AG04450 (cell line): ENCODE data around the gene COQ10B. TPM values are rescaled to one million over a fixed set of nuclear protein-coding genes. Genes with fewer than 3 reads are reported as not detected.

Source experiments
- polyA plus RNA-seq: library from polyadenylated mRNA; depleted of rRNA; stranded (reverse); fragments of >200 nt; gene quantifications from 2 replicates; pipeline ENCODE4 v1.2.3, GENCODE V29; 2011; rRNA removed
- small RNA-seq: library from RNA; depleted of rRNA; stranded (forward); fragments of <200 nt; gene quantifications from one replicate; pipeline ENCODE3, GENCODE V24; 2012; ENCODE audit warnings: low read depth; ENCODE audit not compliant: insufficient read length

COQ10B gene
- polyA plus RNA-seq, 1 experiment, result 5.8 TPM

Small RNAs within 50 kb of the gene (small RNA-seq; reads per million reads assigned to genes)
- gene RF00394 (not detected), gene RNU6-1029P (not detected)

Other genes starting within 250 kb of the COQ10B start
- 12.1 and 14.7 TPM in 2 replicates for gene ANKRD44, start 142.8 kb upstream of the COQ10B start, polyA plus RNA-seq
- gene SF3B1, start 18.5 kb upstream of the COQ10B start, polyA plus RNA-seq, result 502 and 651 TPM in 2 replicates
- 216 and 283 TPM in 2 replicates for gene HSPD1, start 46.3 kb downstream of the COQ10B start, polyA plus RNA-seq
- 81.2 and 134 TPM in 2 replicates for gene HSPE1, start 46.8 kb downstream of the COQ10B start, polyA plus RNA-seq
- 36.1 and 58.9 TPM in 2 replicates for gene MOB4, start 62.5 kb downstream of the COQ10B start, polyA plus RNA-seq
- gene RFTN2, start 222.0 kb downstream of the COQ10B start, polyA plus RNA-seq, result 5.2 and 5.7 TPM in 2 replicates